ENCODE data around the gene WDR48.

DNA sequence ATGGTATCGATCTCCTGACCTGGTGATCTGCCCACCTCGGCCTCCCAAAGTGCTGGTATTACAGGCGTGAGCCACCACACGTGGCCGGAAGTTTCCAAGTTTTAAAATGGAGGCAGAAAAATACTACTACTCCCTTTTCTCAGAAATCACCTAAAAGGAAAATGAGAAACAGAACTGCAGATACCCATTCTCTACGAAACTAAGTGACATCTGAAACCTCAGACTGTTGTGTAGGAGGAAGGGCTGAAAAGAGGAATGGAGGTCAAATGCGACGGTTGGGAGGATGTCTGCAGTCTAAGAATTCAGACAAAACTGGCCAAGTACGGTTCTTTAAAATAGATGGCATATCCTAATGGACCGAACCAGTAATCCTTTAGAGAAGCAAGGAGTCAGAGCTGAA, 24.1 kb downstream of the WDR48 start:
- TF ChIP-seq CTCF (IDR thresholded peaks at IDR 0.05), result no peak
- no peak for TF ChIP-seq POLR2A (IDR thresholded peaks at IDR 0.05)

Measured in thyroid gland (tissue), 4 donors.